Measurements from ENCODE around the gene EML4. TPM values are rescaled to one million over a fixed set of nuclear protein-coding genes. Genes with fewer than 3 reads are reported as not detected.
A peak's percentile ranks its signal among the peaks of the same experiment; 100 is the strongest.

EML4 gene
- total and polyA plus RNA-seq, 9 of the 15 experiments (the other 6 are each of a cell fraction or from before 2014, with no cell fraction given) = 14.7 to 48.3 (median 36.5) TPM

DNA sequence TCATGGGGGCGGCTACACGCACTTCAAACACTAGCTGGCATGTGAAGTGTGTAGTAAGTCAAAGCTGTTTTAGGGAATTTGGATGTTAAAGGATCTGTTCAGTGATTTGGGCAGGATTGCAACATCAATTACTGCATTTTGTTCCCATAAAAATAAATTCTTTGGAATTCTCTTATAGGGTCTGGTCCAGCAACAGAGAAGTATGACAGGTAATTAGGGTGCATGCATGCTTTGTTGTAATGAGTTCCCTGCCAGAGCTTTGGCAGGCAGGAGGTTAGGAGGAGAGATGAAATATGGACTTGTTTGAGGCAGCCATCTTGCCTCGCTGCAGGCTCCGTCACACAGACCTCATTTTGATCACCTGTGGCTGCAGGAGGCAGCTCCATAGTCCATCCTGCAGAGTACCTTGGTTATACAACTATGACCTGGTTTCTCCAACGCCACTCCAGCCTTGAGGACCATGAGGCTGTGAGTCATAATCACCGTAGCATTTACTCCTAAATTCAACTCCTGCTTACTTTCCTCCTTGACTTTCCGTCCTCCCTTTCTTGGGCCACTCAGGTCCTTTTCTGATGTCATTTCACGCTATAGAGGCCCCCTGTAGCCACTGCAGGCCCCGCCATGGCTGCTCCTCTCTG lies 26.5 kb upstream of the EML4 start:
- H3K9ac ChIP-seq (ENCODE audit: insufficient read depth in 1 of 2, low read depth in 2 of 2, low read length in 2 of 2) = peak overlapping the region in 1 of 2 experiments; percentile 50; a peak in 1 of 4 replicates
- no peak for TF ChIP-seq CEBPG (CRISPR knock-in tag; IDR thresholded peaks at IDR 0.05)
- peak in 1 of 2 experiments; percentile 81; a peak in 1 of 4 replicates for TF ChIP-seq CEBPG (tag; conservative IDR thresholded peaks at IDR 0.05 in 1 of 2, IDR thresholded peaks at IDR 0.05 in 1 of 2)
- no peak for TF ChIP-seq GABPB2 (CRISPR knock-in tag; conservative IDR thresholded peaks at IDR 0.05)
- peak in 1 of 3 experiments; percentile 52 for TF ChIP-seq YY1 (IDR thresholded peaks at IDR 0.05; ENCODE audit: borderline replicate concordance in 1 of 3, control insufficient read depth in 1 of 3, extremely low read depth in 1 of 3, insufficient read depth in 3 of 3, insufficient read length in 1 of 3, insufficient replicate concordance in 2 of 3, low read depth in 1 of 3, low read length in 2 of 3)
- TF ChIP-seq CEBPB (tag; IDR thresholded peaks at IDR 0.05) = peak; percentile 72
- TF ChIP-seq FOSL1 (tag; conservative IDR thresholded peaks at IDR 0.05) = 0 out of 2 replicates have a peak, but pooled peaks have one; percentile 21
- TF ChIP-seq DEAF1 (CRISPR knock-in tag; IDR thresholded peaks at IDR 0.05) = no peak

More for the DNA sequence above, 26.5 kb upstream of the EML4 start:
- no peaks in the 10 kb centered on the region for H4K20me1 ChIP-seq (replicated peaks; ENCODE audit: control insufficient read depth, insufficient read depth, low read length)
- POLR2A ChIA-PET = interaction anchor here (0.5 to 2.2 kb wide), 5 partner anchors 9 to 208 kb away, joined by 3 to 5 read pairs (median 3); no protein-coding TSS in a partner anchor
- in situ Hi-C loops (cut with MboI) (no loop called here), intact Hi-C loops (cut with micrococcal nuclease) (no loop called here)
- DNase-seq (ENCODE audit: extremely low read depth in 1 of 4, low spot score in 3 of 4) (no peak), ATAC-seq (peak; percentile 28), FAIRE-seq (no peak)
- no TSS peak for BruUV-seq (replicated peaks)
- no peaks in the 10 kb centered on the region for H3K79me2 ChIP-seq (ENCODE audit: control insufficient read depth, insufficient read depth, low read length)
- WGBS (ENCODE audit: insufficient coverage, low coverage, missing lambda C conversion rate) = 60% methylated on average over 9 of the region's 9 CpGs
- H3K36me3 ChIP-seq (ENCODE audit: control insufficient read depth, insufficient read depth, low read length) = no peaks in the 10 kb centered on the region
- H3K27ac ChIP-seq (ENCODE audit: extremely low read depth, low read depth, low read length) = no peak overlapping the region; the same call in 2 of the 3 replicates
- peak overlapping the region; percentile 92 for H2AFZ ChIP-seq (ENCODE audit: low read depth, low read length)
- no peak overlapping the region for H3K4me3 ChIP-seq
- H3K9me3 ChIP-seq (replicated peaks; ENCODE audit: control insufficient read depth, insufficient read depth, low read depth, low read length) = no peaks in the 10 kb centered on the region
- no peak overlapping the region for H3K4me2 ChIP-seq (ENCODE audit: insufficient read depth, low read length)
- CTCF ChIA-PET (ENCODE audit: low intra/inter-chr PET ratio) = no interaction called here
- H3K4me1 ChIP-seq (replicated peaks in 1 of 2; ENCODE audit: control insufficient read depth in 2 of 2, insufficient read depth in 2 of 2, low read length in 2 of 2) = peaks cover 9 to 22% of the 10 kb centered on the region in 2 experiments; a peak in 4 of 5 replicates
- H3K9me1 ChIP-seq (ENCODE audit: control insufficient read depth, insufficient read depth, low read length) = no peaks in the 10 kb centered on the region
- no peaks in the 10 kb centered on the region for H3K27me3 ChIP-seq (ENCODE audit: control insufficient read depth in 2 of 2, insufficient read depth in 2 of 2, low read length in 2 of 2)
